ENCODE data around the gene LYSMD2. TPM values are rescaled to one million over a fixed set of nuclear protein-coding genes. Genes with fewer than 3 reads are reported as not detected.
A peak's percentile ranks its signal among the peaks of the same experiment; 100 is the strongest.
"Not testable (repeated sequence)": the region's sequence is repeated elsewhere in the genome, so short reads cannot be mapped to it uniquely, and the experiment has no call there.

The LYSMD2 gene
- total RNA-seq: 4.2 TPM
- long read RNA-seq, transcript LYSMD2-201 (3 exons, 1,759 nt): major isoform, 7 of 13 reads
- long read RNA-seq, partial matches to known transcripts: 1 of 13 reads
- long read RNA-seq, other reads (novel, unspliced or antisense): 5 of 13 reads

DNA sequence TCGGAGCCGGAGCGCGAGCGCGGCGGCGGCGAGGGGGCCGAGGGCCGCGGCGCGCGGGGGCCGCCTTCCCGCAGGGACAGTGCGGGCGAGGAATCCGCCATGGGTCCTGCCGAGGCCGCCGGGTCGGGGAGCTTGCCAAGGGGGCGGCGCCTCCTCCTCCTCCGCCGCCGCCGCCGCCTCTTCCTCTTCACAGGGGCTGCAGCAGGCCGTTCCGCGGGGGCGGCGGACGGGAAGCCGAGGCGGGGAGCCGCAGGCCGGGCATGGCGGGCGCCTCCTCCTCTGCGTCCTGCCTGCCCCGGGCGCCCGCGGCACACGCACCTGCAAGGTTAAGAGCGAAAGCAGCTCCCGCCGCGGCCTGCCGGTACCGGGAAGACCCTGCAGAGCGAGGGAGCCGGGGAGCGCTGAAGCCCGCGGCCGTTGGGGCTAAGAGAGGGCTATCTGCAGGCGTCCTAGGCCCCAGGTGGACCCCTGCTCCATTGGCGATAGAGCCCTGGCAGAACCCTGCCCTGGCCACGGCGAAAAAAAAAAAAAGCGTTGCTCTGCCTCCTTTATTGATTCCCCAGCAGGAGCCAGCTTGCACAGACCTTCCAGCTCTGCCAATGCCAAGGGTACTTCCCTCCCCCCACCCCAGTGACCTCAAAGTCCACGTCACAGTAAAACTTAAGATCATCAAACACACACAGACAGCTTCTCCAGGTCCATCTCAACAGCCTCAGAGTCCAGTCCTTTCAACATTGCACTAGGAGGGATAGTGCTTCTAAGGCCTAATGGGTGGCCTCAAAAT lies at the start of gene LYSMD2:
Gene LYSMD2 (minus strand): TSS at position 134 of the 784 bp plus-strand sequence. CDS start 33 bp downstream, at position 101.
- Histone ChIP-seq H3K27me3 (ENCODE audit: low read depth) (no peaks in the 10 kb centered on the region), H3K9me3 (replicated peaks) (no peaks in the 10 kb centered on the region), H3K4me1 (peaks cover 33% of the 10 kb centered on the region), H3K36me3 (no peaks in the 10 kb centered on the region), H3K4me3 (peak within 1 kb of the TSS; percentile 82), H3K27ac (replicated peaks) (peak within 1 kb of the TSS; percentile 92)
- DNase-seq: peak; percentile 88
- intact Hi-C loops (cut with micrococcal nuclease): no loop called here
- TF ChIP-seq, protein P1, sequence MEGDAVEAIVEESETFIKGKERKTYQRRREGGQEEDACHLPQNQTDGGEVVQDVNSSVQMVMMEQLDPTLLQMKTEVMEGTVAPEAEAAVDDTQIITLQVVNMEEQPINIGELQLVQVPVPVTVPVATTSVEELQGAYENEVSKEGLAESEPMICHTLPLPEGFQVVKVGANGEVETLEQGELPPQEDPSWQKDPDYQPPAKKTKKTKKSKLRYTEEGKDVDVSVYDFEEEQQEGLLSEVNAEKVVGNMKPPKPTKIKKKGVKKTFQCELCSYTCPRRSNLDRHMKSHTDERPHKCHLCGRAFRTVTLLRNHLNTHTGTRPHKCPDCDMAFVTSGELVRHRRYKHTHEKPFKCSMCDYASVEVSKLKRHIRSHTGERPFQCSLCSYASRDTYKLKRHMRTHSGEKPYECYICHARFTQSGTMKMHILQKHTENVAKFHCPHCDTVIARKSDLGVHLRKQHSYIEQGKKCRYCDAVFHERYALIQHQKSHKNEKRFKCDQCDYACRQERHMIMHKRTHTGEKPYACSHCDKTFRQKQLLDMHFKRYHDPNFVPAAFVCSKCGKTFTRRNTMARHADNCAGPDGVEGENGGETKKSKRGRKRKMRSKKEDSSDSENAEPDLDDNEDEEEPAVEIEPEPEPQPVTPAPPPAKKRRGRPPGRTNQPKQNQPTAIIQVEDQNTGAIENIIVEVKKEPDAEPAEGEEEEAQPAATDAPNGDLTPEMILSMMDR (IDR thresholded peaks at IDR 0.05; ENCODE audit: borderline replicate concordance): no peak

- H3K4me1 ChIP-seq; DNase-seq; intact Hi-C loops (cut with micrococcal nuclease); H3K4me3 ChIP-seq; H3K9me3 ChIP-seq (replicated peaks); H3K27me3 ChIP-seq (ENCODE audit: low read depth); H3K27ac ChIP-seq (replicated peaks): not testable (repeated sequence)
- peaks cover 38% of the 10 kb centered on the region for H3K36me3 ChIP-seq
Observed at GRCh38 chr15:51787130-51787529, 49.7 kb upstream of the LYSMD2 start.

- Histone ChIP-seq H3K27ac (replicated peaks) (no peak overlapping the region), H3K4me3 (no peak overlapping the region), H3K27me3 (ENCODE audit: low read depth) (no peaks in the 10 kb centered on the region), H3K36me3 (peaks cover 51% of the 10 kb centered on the region), H3K9me3 (replicated peaks) (no peaks in the 10 kb centered on the region), H3K4me1 (no peaks in the 10 kb centered on the region)
- TF ChIP-seq, protein P1 (IDR thresholded peaks at IDR 0.05; ENCODE audit: borderline replicate concordance): no peak
- DNase-seq: no peak
- intact Hi-C loops (cut with micrococcal nuclease): no loop called here
Observed at GRCh38 chr15:51783967-51784366, 46.5 kb upstream of the LYSMD2 start.

DNA sequence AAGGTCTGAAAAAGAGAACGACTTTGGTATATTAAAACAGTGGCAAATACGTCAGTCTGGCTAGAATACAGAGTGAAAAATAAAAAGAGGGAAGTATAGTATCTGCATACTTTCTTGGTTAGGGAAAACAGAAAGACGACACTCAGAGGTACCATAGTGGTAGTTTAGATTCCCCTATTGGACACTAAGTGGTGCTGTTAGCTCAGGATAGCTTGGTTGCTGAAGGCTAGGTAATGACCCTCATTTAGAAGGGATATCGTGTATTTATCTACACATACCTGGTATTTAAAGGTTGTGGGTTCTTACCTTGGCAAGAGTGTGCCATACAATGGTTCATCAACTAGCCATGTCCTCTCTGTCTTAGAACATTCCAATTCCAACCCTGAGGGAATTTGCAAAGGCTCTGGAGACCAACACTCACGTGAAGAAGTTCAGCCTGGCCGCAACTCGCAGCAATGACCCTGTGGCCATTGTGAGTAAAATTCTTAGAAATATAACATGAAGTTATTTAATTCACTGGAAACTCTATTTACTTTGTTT lies 45.0 kb upstream of the LYSMD2 start:
- DNase-seq: no peak
- intact Hi-C loops (cut with micrococcal nuclease): no loop called here
- Histone ChIP-seq H3K27ac (replicated peaks) (no peak overlapping the region), H3K27me3 (ENCODE audit: low read depth) (no peaks in the 10 kb centered on the region), H3K4me3 (no peak overlapping the region), H3K9me3 (replicated peaks) (no peaks in the 10 kb centered on the region), H3K36me3 (peaks cover 53% of the 10 kb centered on the region), H3K4me1 (no peaks in the 10 kb centered on the region)
- TF ChIP-seq, protein P1 (IDR thresholded peaks at IDR 0.05; ENCODE audit: borderline replicate concordance): peak; percentile 39

DNA sequence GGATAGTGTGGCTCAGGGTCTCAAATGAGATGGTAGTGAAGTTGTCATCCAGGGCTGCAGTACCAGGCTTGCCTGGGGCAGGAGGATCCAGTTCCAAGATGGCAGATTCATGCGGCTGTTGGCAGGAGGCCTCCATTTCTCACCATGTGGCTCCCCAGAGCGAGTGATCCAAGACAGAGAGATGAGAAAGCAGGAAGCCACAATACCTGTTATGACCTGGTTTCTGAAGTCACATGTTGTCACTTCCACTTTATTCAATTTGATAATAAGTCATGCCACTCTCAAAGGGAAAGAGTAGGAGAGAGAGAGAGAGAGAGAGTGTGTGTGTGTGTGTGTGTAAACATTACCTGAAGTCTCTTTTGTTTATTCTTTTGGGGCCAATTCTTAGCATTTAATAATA lies 44.1 kb upstream of the LYSMD2 start:
- DNase-seq: no peak
- Histone ChIP-seq H3K27ac (replicated peaks) (no peak overlapping the region), H3K4me1 (no peaks in the 10 kb centered on the region), H3K27me3 (ENCODE audit: low read depth) (no peaks in the 10 kb centered on the region), H3K9me3 (replicated peaks) (no peaks in the 10 kb centered on the region), H3K36me3 (peaks cover 48% of the 10 kb centered on the region), H3K4me3 (no peak overlapping the region)
- intact Hi-C loops (cut with micrococcal nuclease): no loop called here
- TF ChIP-seq, protein P1 (IDR thresholded peaks at IDR 0.05; ENCODE audit: borderline replicate concordance): no peak

GRCh38 chr15:51780636-51781035 lies 43.2 kb upstream of the LYSMD2 start:
- no peak overlapping the region for H3K27ac ChIP-seq (replicated peaks)
- TF ChIP-seq, protein P1 (IDR thresholded peaks at IDR 0.05; ENCODE audit: borderline replicate concordance): no peak
- H3K4me3 ChIP-seq: no peak overlapping the region
- no peak for DNase-seq
- H3K36me3 ChIP-seq: peaks cover 41% of the 10 kb centered on the region
- no peaks in the 10 kb centered on the region for H3K4me1 ChIP-seq
- intact Hi-C loops (cut with micrococcal nuclease): no loop called here
- H3K27me3 ChIP-seq (ENCODE audit: low read depth): no peaks in the 10 kb centered on the region
- H3K9me3 ChIP-seq (replicated peaks): no peaks in the 10 kb centered on the region

Data from left ventricle myocardium inferior (tissue), 1 donor.